Measurements from ENCODE around the gene LRRC17. TPM values are rescaled to one million over a fixed set of nuclear protein-coding genes. Genes with fewer than 3 reads are reported as not detected.

Gene LRRC17
- total RNA-seq, 1 experiment from 2014 or later = 0.11 TPM

GRCh38 chr7:102934239-102934638 lies 21.4 kb downstream of the LRRC17 start:
- TF ChIP-seq EZH2phosphoT487 (IDR thresholded peaks at IDR 0.05; ENCODE audit: borderline replicate concordance, low read length) (no peak), EZH2 (IDR thresholded peaks at IDR 0.05; ENCODE audit: low read length, unreplicated experiment) (no peak)
- no peaks in the 10 kb centered on the region for H3K9me2 ChIP-seq (replicated peaks; ENCODE audit: low read length)
- no peak overlapping the region for H3K9ac ChIP-seq (ENCODE audit: low read length)
- no peak for DNase-seq
- H3K79me2 ChIP-seq (ENCODE audit: low read length) = no peaks in the 10 kb centered on the region
- H3K4me3 ChIP-seq (ENCODE audit: low read length) = no peak overlapping the region
- H4K20me1 ChIP-seq (ENCODE audit: low read length) = no peaks in the 10 kb centered on the region
- BruUV-seq (replicated peaks) = no TSS peak
- H3F3A ChIP-seq (ENCODE audit: low read length, unreplicated experiment) = no peaks in the 10 kb centered on the region
- H3K27ac ChIP-seq (ENCODE audit: low read length) = no peak overlapping the region
- H3K4me2 ChIP-seq (ENCODE audit: low read length) = no peak overlapping the region
- ChIA-PET CTCF (no interaction called here), POLR2A (ENCODE audit: unreplicated experiment) (no interaction called here)
- no peaks in the 10 kb centered on the region for H3K27me3 ChIP-seq (ENCODE audit: low read length)
- intact Hi-C loops (cut with micrococcal nuclease) = no loop called here
- no peaks in the 10 kb centered on the region for H3K36me3 ChIP-seq (ENCODE audit: low read depth, low read length)
- H3K9me3 ChIP-seq (ENCODE audit: low read length) = no peaks in the 10 kb centered on the region
- no peaks in the 10 kb centered on the region for H3K4me1 ChIP-seq (ENCODE audit: insufficient read depth, low read length)
- ATAC-seq = no peak
- H2AFZ ChIP-seq (ENCODE audit: low read length) = no peak overlapping the region

- H2AFZ ChIP-seq (ENCODE audit: low read length) = no peak overlapping the region
- H3K27ac ChIP-seq (ENCODE audit: low read length) = no peak overlapping the region
- POLR2A ChIA-PET (ENCODE audit: unreplicated experiment) = no interaction called here
- H3K9me3 ChIP-seq (ENCODE audit: low read length) = no peaks in the 10 kb centered on the region
- H4K20me1 ChIP-seq (ENCODE audit: low read length) = no peaks in the 10 kb centered on the region
- no peaks in the 10 kb centered on the region for H3K4me1 ChIP-seq (ENCODE audit: insufficient read depth, low read length)
- H3K9me2 ChIP-seq (replicated peaks; ENCODE audit: low read length) = no peaks in the 10 kb centered on the region
- no peak overlapping the region for H3K4me2 ChIP-seq (ENCODE audit: low read length)
- H3K9ac ChIP-seq (ENCODE audit: low read length) = no peak overlapping the region
- no peaks in the 10 kb centered on the region for H3F3A ChIP-seq (ENCODE audit: low read length, unreplicated experiment)
- TF ChIP-seq EZH2phosphoT487 (IDR thresholded peaks at IDR 0.05; ENCODE audit: borderline replicate concordance, low read length) (no peak), EZH2 (IDR thresholded peaks at IDR 0.05; ENCODE audit: low read length, unreplicated experiment) (no peak)
- TF ChIP-seq, protein P1, sequence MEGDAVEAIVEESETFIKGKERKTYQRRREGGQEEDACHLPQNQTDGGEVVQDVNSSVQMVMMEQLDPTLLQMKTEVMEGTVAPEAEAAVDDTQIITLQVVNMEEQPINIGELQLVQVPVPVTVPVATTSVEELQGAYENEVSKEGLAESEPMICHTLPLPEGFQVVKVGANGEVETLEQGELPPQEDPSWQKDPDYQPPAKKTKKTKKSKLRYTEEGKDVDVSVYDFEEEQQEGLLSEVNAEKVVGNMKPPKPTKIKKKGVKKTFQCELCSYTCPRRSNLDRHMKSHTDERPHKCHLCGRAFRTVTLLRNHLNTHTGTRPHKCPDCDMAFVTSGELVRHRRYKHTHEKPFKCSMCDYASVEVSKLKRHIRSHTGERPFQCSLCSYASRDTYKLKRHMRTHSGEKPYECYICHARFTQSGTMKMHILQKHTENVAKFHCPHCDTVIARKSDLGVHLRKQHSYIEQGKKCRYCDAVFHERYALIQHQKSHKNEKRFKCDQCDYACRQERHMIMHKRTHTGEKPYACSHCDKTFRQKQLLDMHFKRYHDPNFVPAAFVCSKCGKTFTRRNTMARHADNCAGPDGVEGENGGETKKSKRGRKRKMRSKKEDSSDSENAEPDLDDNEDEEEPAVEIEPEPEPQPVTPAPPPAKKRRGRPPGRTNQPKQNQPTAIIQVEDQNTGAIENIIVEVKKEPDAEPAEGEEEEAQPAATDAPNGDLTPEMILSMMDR (conservative IDR thresholded peaks at IDR 0.05; ENCODE audit: low read depth, low read length) = no peak
- H3K79me2 ChIP-seq (ENCODE audit: low read length) = no peaks in the 10 kb centered on the region
- no peak for DNase-seq
- no peaks in the 10 kb centered on the region for H3K36me3 ChIP-seq (ENCODE audit: low read depth, low read length)
- no TSS peak for BruUV-seq (replicated peaks)
- intact Hi-C loops (cut with micrococcal nuclease) = no loop called here
- ATAC-seq = no peak
- no peak overlapping the region for H3K4me3 ChIP-seq (ENCODE audit: low read length)
- no peaks in the 10 kb centered on the region for H3K27me3 ChIP-seq (ENCODE audit: low read length)
- CTCF ChIA-PET = interaction anchor here (0.5 kb wide), 1 partner anchor 127 kb away, joined by 5 read pairs; no protein-coding TSS in a partner anchor
Measured at GRCh38 chr7:102934701-102935100, 21.9 kb downstream of the LRRC17 start.

- no peak overlapping the region for H3K4me3 ChIP-seq (ENCODE audit: low read length)
- no peak overlapping the region for H3K27ac ChIP-seq (ENCODE audit: low read length)
- no peak overlapping the region for H3K4me2 ChIP-seq (ENCODE audit: low read length)
- no peak overlapping the region for H2AFZ ChIP-seq (ENCODE audit: low read length)
- no peaks in the 10 kb centered on the region for H3K4me1 ChIP-seq (ENCODE audit: insufficient read depth, low read length)
- H3K9ac ChIP-seq (ENCODE audit: low read length) = no peak overlapping the region
- CTCF ChIA-PET = no interaction called here
- H3F3A ChIP-seq (ENCODE audit: low read length, unreplicated experiment) = no peaks in the 10 kb centered on the region
- no peaks in the 10 kb centered on the region for H3K27me3 ChIP-seq (ENCODE audit: low read length)
- ATAC-seq = no peak
- H3K79me2 ChIP-seq (ENCODE audit: low read length) = no peaks in the 10 kb centered on the region
- no peak for TF ChIP-seq EZH2phosphoT487 (IDR thresholded peaks at IDR 0.05; ENCODE audit: borderline replicate concordance, low read length)
- no peak for TF ChIP-seq EZH2 (IDR thresholded peaks at IDR 0.05; ENCODE audit: low read length, unreplicated experiment)
- TF ChIP-seq, protein P1 (conservative IDR thresholded peaks at IDR 0.05; ENCODE audit: low read depth, low read length) = no peak
- no TSS peak for BruUV-seq (replicated peaks)
- H3K9me3 ChIP-seq (ENCODE audit: low read length) = no peaks in the 10 kb centered on the region
- no peaks in the 10 kb centered on the region for H3K36me3 ChIP-seq (ENCODE audit: low read depth, low read length)
- H3K9me2 ChIP-seq (replicated peaks; ENCODE audit: low read length) = no peaks in the 10 kb centered on the region
- H4K20me1 ChIP-seq (ENCODE audit: low read length) = no peaks in the 10 kb centered on the region
- intact Hi-C loops (cut with micrococcal nuclease) = no loop called here
- POLR2A ChIA-PET (ENCODE audit: unreplicated experiment) = no interaction called here
- DNase-seq = no peak
Measured at GRCh38 chr7:102935450-102936115, 22.8 kb downstream of the LRRC17 start.
